H9 (cell line): ENCODE data around the gene RAB25. TPM values are rescaled to one million over a fixed set of nuclear protein-coding genes. Genes with fewer than 3 reads are reported as not detected.

Source experiments
- DNase-seq: peaks from one replicate; pipeline ENCODE4 v3.0.0-alpha.2; 2017
- H2AFZ ChIP-seq: one replicate; pipeline ENCODE4 v1.6.1; 2013; ENCODE audit warnings: mild to moderate bottlenecking, low read length, control low read depth, moderate library complexity
- H2AK5ac ChIP-seq: 2 replicates; pipeline ENCODE4 v1.6.1; 2013; ENCODE audit warnings: low read length, control low read depth, mixed read lengths; ENCODE audit not compliant: insufficient read length
- H2BK120ac ChIP-seq: one replicate; pipeline ENCODE4 v1.6.1; 2013; ENCODE audit warnings: low read depth, mild to moderate bottlenecking, low read length, control low read depth, inconsistent platforms; ENCODE audit not compliant: poor library complexity, severe bottlenecking
- H2BK12ac ChIP-seq: 2 replicates; pipeline ENCODE4 v1.6.1; 2013; ENCODE audit warnings: low read length, control low read depth, mixed read lengths, low read depth; ENCODE audit not compliant: insufficient read length
- H2BK15ac ChIP-seq: 2 replicates; pipeline ENCODE4 v1.6.1; 2013; ENCODE audit warnings: low read depth, low read length, control low read depth
- H2BK20ac ChIP-seq: one replicate; pipeline ENCODE4 v1.6.1; 2013; ENCODE audit warnings: low read depth, mild to moderate bottlenecking, low read length, control low read depth, inconsistent platforms; ENCODE audit not compliant: poor library complexity, severe bottlenecking
- H2BK5ac ChIP-seq: 2 replicates; pipeline ENCODE4 v1.6.1; 2013; ENCODE audit warnings: low read length, control low read depth, mixed read lengths; ENCODE audit not compliant: insufficient read length
- H3K14ac ChIP-seq: 2 replicates; pipeline ENCODE4 v1.6.1; 2013; ENCODE audit warnings: low read length, control low read depth; ENCODE audit not compliant: insufficient read depth
- H3K18ac ChIP-seq: 2 replicates; pipeline ENCODE4 v1.6.1; 2013; ENCODE audit warnings: low read depth, mild to moderate bottlenecking, mixed read lengths, low read length, control low read depth; ENCODE audit not compliant: insufficient read length
- H3K23ac ChIP-seq: 2 replicates; pipeline ENCODE4 v1.6.1; 2013; ENCODE audit warnings: low read length, control low read depth, mixed read lengths, low read depth; ENCODE audit not compliant: insufficient read length
- H3K23me2 ChIP-seq: 2 replicates; pipeline ENCODE4 v1.6.1; 2013; ENCODE audit warnings: low read depth, mild to moderate bottlenecking, mixed read lengths, low read length, control low read depth; ENCODE audit not compliant: insufficient read length, poor library complexity, severe bottlenecking
- H3K27ac ChIP-seq: 2 replicates; pipeline ENCODE4 v1.5.1; 2013; ENCODE audit warnings: low read length, control low read depth, mixed read lengths, low read depth; ENCODE audit not compliant: insufficient read length
- H3K27me3 ChIP-seq: 2 replicates; pipeline ENCODE4 v1.6.1; 2013; ENCODE audit warnings: low read length, control low read depth, inconsistent platforms; ENCODE audit not compliant: insufficient read depth
- H3K4ac ChIP-seq: 2 replicates; pipeline ENCODE4 v1.6.1; 2013; ENCODE audit warnings: low read depth, mild to moderate bottlenecking, control low read depth, inconsistent platforms, low read length, moderate library complexity
- H3K4me1 ChIP-seq: 2 replicates; pipeline ENCODE4 v1.6.1; 2013; ENCODE audit warnings: low read length, control low read depth, inconsistent platforms; ENCODE audit not compliant: insufficient read depth
- H3K4me2 ChIP-seq: 2 replicates; pipeline ENCODE4 v1.6.1; 2013; ENCODE audit warnings: low read length, control low read depth, mixed read lengths; ENCODE audit not compliant: insufficient read length, insufficient read depth
- H3K56ac ChIP-seq: 2 replicates; pipeline ENCODE4 v1.6.1; 2013; ENCODE audit warnings: low read depth, mild to moderate bottlenecking, mixed read lengths, low read length, control low read depth; ENCODE audit not compliant: insufficient read length
- H3K79me1 ChIP-seq: 2 replicates; pipeline ENCODE4 v1.6.1; 2013; ENCODE audit warnings: low read depth, mild to moderate bottlenecking, moderate library complexity, low read length, control low read depth, inconsistent platforms; ENCODE audit not compliant: insufficient read depth, poor library complexity, severe bottlenecking
- H3K79me2 ChIP-seq: 2 replicates; pipeline ENCODE4 v1.6.1; 2013; ENCODE audit warnings: low read length, control low read depth, inconsistent platforms; ENCODE audit not compliant: insufficient read depth
- H3K9ac ChIP-seq: 2 replicates; pipeline ENCODE4 v1.6.1; 2013; ENCODE audit warnings: low read length, control low read depth, mixed read lengths; ENCODE audit not compliant: insufficient read length; ENCODE audit errors: extremely low read depth
- H3K9me3 ChIP-seq: one replicate; pipeline ENCODE4 v1.6.1; 2013; ENCODE audit warnings: low read depth, low read length, inconsistent platforms; ENCODE audit not compliant: control insufficient read depth
- H3T11ph ChIP-seq: one replicate; pipeline ENCODE4 v1.6.1; 2013; ENCODE audit warnings: mild to moderate bottlenecking, low read length, control low read depth, inconsistent platforms
- H4K20me1 ChIP-seq: one replicate; pipeline ENCODE4 v1.6.1; 2013; ENCODE audit not compliant: control insufficient read depth, insufficient read length, insufficient read depth
- H4K5ac ChIP-seq: 2 replicates; pipeline ENCODE4 v1.6.1; 2013; ENCODE audit warnings: low read depth, mild to moderate bottlenecking, mixed read lengths, low read length, control low read depth; ENCODE audit not compliant: insufficient read length
- H4K8ac ChIP-seq: replicated peaks from 2 replicates; pipeline ENCODE4 v1.6.1; 2013; ENCODE audit warnings: low read length, control low read depth, mixed read lengths, low read depth; ENCODE audit not compliant: insufficient read length
- H4K91ac ChIP-seq: 2 replicates; pipeline ENCODE4 v1.6.1; 2013; ENCODE audit warnings: low read depth, mild to moderate bottlenecking, moderate library complexity, mixed read lengths, low read length, control low read depth; ENCODE audit not compliant: insufficient read length
- H3K27ac Mint-ChIP-seq, 3 experiments: 2 replicates in 2 of 3; 3 replicates in 1 of 3; pipeline ENCODE4 v1.8.0; 2020 to 2021; ENCODE audit warnings: mixed read lengths in 3 of 3, mild to moderate bottlenecking in 1 of 3, moderate library complexity in 1 of 3
- H3K27me3 Mint-ChIP-seq: 2 replicates; pipeline ENCODE4 v1.8.0; 2021; ENCODE audit warnings: low read depth, mild to moderate bottlenecking, moderate library complexity, mixed read lengths
- H3K36me3 Mint-ChIP-seq, 3 experiments: 2 replicates in 2 of 3; 3 replicates in 1 of 3; pipeline ENCODE4 v1.8.0; 2020 to 2021; ENCODE audit warnings: low read depth in 3 of 3, mixed read lengths in 3 of 3; ENCODE audit not compliant: insufficient read depth in 1 of 3
- H3K4me1 Mint-ChIP-seq, 2 experiments: 2 replicates each; pipeline ENCODE4 v1.8.0; 2020; ENCODE audit warnings: mixed read lengths in 2 of 2
- H3K4me3 Mint-ChIP-seq, 2 experiments: 2 replicates in 1 of 2; 3 replicates in 1 of 2; pipeline ENCODE4 v1.8.0; 2020 to 2021; ENCODE audit warnings: mild to moderate bottlenecking in 2 of 2, mixed read lengths in 2 of 2, moderate library complexity in 1 of 2
- H3K9me3 Mint-ChIP-seq, 2 experiments: 2 replicates in 1 of 2; 3 replicates in 1 of 2; pipeline ENCODE4 v1.8.0; 2020; ENCODE audit warnings: mild to moderate bottlenecking in 2 of 2, mixed read lengths in 2 of 2, moderate library complexity in 1 of 2
- CTCF ChIP-seq: fragments of 200-600 bp; sonication (generic); conservative IDR thresholded peaks from 3 replicates; pipeline ENCODE4 v1.8.0; 2021; ENCODE audit warnings: antibody characterized with exemption, mild to moderate bottlenecking
- WGBS: extraction: QIAGEN DNeasy Blood & Tissue Kit; methylation state at CpG from one replicate; pipeline ENCODE4 v1.1.7; 2013; ENCODE audit warnings: missing lambda C conversion rate, low lambda C conversion rate, mixed read lengths; ENCODE audit not compliant: insufficient read length; ENCODE audit errors: extremely low coverage; 5-methylcytosine and 5-hydroxymethylcytosine counted together
- total RNA-seq: library from RNA; stranded (reverse); gene quantifications from 2 replicates; pipeline ENCODE4 v1.2.1, GENCODE V29; 2021

Gene RAB25
- total RNA-seq, 1 experiment from 2014 or later = 43.1 TPM

- H4K8ac ChIP-seq = no peak overlapping the region
- no CpG with 5 or more reads among the region's 2 CpGs for WGBS
- H3K9me3 ChIP-seq = no peaks in the 10 kb centered on the region
- no peak overlapping the region for H3K9ac ChIP-seq
- H3K79me2 ChIP-seq = no peaks in the 10 kb centered on the region
- 0 out of 7 replicates have a peak overlapping the region, but pooled peaks of 2 of the 3 experiments have one; percentile 3 to 16 for H3K27ac Mint-ChIP-seq
- H3K23ac ChIP-seq = no peak overlapping the region
- H3K27ac ChIP-seq = no peak overlapping the region
- no peak overlapping the region for H2BK20ac ChIP-seq
- no peaks in the 10 kb centered on the region for H3K79me1 ChIP-seq
- peaks cover under 1% of the 10 kb centered on the region; the same call in 1 of the 2 replicates for H3K4me1 ChIP-seq
- H3T11ph ChIP-seq = no peak overlapping the region
- H4K5ac ChIP-seq = no peak overlapping the region
- H3K4me2 ChIP-seq = no peak overlapping the region
- no peaks in the 10 kb centered on the region; the same call in none of the 2 replicates for H3K27me3 Mint-ChIP-seq
- H3K56ac ChIP-seq = no peak overlapping the region
- DNase-seq = no peak
- no peaks in the 10 kb centered on the region for H3K27me3 ChIP-seq
- no peak overlapping the region for H3K18ac ChIP-seq
- peaks cover 39 to 59% of the 10 kb centered on the region in 2 experiments for H3K4me1 Mint-ChIP-seq
- no peak overlapping the region for H2BK15ac ChIP-seq
- H3K4ac ChIP-seq = no peak overlapping the region
- H4K91ac ChIP-seq = no peak overlapping the region
- H4K20me1 ChIP-seq = no peaks in the 10 kb centered on the region
- no peak overlapping the region for H3K4me3 Mint-ChIP-seq
- no peak for TF ChIP-seq CTCF
- H3K14ac ChIP-seq = no peak overlapping the region
- H3K9me3 Mint-ChIP-seq = no peaks in the 10 kb centered on the region
- no peak overlapping the region for H2AK5ac ChIP-seq
- H3K23me2 ChIP-seq = no peaks in the 10 kb centered on the region
- H2AFZ ChIP-seq = no peak overlapping the region
- H2BK5ac ChIP-seq = no peak overlapping the region
- no peak overlapping the region for H2BK12ac ChIP-seq
- no peak overlapping the region for H2BK120ac ChIP-seq
- peaks cover 4 to 27% (median 24%) of the 10 kb centered on the region in 3 experiments; a peak in 6 of 7 replicates for H3K36me3 Mint-ChIP-seq
Observed at GRCh38 chr1:156067262-156067661, 6.3 kb downstream of the RAB25 start.
